CD14-positive monocyte (primary cell): ENCODE results near the gene TIAM2. TPM values are rescaled to one million over a fixed set of nuclear protein-coding genes. Genes with fewer than 3 reads are reported as not detected.

Source experiments
- DNase-seq, 3 donors: peaks; one replicate each; pipeline ENCODE4 v3.0.0-alpha.2; 2011 to 2022
- H2AFZ ChIP-seq: 2 replicates; pipeline ENCODE4 v1.6.0; 2012; ENCODE audit warnings: mild to moderate bottlenecking, low read depth, low read length, inconsistent platforms; ENCODE audit not compliant: insufficient read depth, poor library complexity, severe bottlenecking
- H3K27ac ChIP-seq, 2 donors: 1 replicate in 1 of 2; 2 replicates in 1 of 2; pipeline ENCODE4 v1.5.1; 2012 to 2013; ENCODE audit warnings: low read length in 2 of 2, control low read depth in 1 of 2, inconsistent platforms in 1 of 2, low read depth in 1 of 2, mild to moderate bottlenecking in 1 of 2
- H3K27me3 ChIP-seq, 2 donors: one replicate each; pipeline versions ENCODE4 v1.6.0 to v1.6.1; 2011 to 2013; ENCODE audit warnings: low read length in 2 of 2; ENCODE audit not compliant: control insufficient read depth in 2 of 2, insufficient read depth in 2 of 2
- H3K36me3 ChIP-seq, 2 donors: replicated peaks in 1 of 2; 1 replicate in 1 of 2; 2 replicates in 1 of 2; pipeline versions ENCODE4 v1.5.1 to v1.6.1; 2012 to 2013; ENCODE audit warnings: low read length in 2 of 2, control low read depth in 1 of 2, inconsistent platforms in 1 of 2, mild to moderate bottlenecking in 1 of 2; ENCODE audit not compliant: insufficient read depth in 2 of 2, control insufficient read depth in 1 of 2
- H3K4me1 ChIP-seq, 2 donors: 1 replicate in 1 of 2; 2 replicates in 1 of 2; pipeline versions ENCODE4 v1.5.1 to v1.6.1; 2012 to 2013; ENCODE audit warnings: low read length in 2 of 2, control low read depth in 1 of 2, inconsistent platforms in 1 of 2, mild to moderate bottlenecking in 1 of 2, moderate library complexity in 1 of 2; ENCODE audit not compliant: insufficient read depth in 2 of 2, control insufficient read depth in 1 of 2
- H3K4me2 ChIP-seq: replicated peaks from 2 replicates; pipeline ENCODE3; 2012; ENCODE audit warnings: low read length, moderate library complexity, mild to moderate bottlenecking; ENCODE audit not compliant: poor library complexity, severe bottlenecking; ENCODE audit errors: extremely low read depth
- H3K4me3 ChIP-seq, 3 experiments: fragments of 200-600 bp in 1 of 3; sonication (generic) in 1 of 3; replicated peaks in 1 of 3; 1 replicate in 2 of 3; 2 replicates in 1 of 3; pipeline ENCODE4 v1.5.1; 2011 to 2013; ENCODE audit warnings: low read length in 3 of 3, mild to moderate bottlenecking in 3 of 3, control low read depth in 2 of 3, low read depth in 2 of 3, inconsistent platforms in 1 of 3, moderate library complexity in 1 of 3
- H3K79me2 ChIP-seq: 2 replicates; pipeline ENCODE4 v1.6.0; 2012; ENCODE audit warnings: mild to moderate bottlenecking, control low read depth, inconsistent platforms, low read length, moderate library complexity; ENCODE audit not compliant: insufficient read depth
- H3K9ac ChIP-seq: 2 replicates; pipeline ENCODE4 v1.6.0; 2017; ENCODE audit warnings: low read length, mild to moderate bottlenecking; ENCODE audit not compliant: insufficient read depth, poor library complexity, severe bottlenecking
- H3K9me3 ChIP-seq, 2 donors: replicated peaks in 1 of 2; 1 replicate in 1 of 2; 2 replicates in 1 of 2; pipeline versions ENCODE4 v1.5.1 to v1.6.1; 2012 to 2013; ENCODE audit warnings: low read length in 2 of 2, control low read depth in 1 of 2; ENCODE audit not compliant: control insufficient read depth in 1 of 2, insufficient read depth in 1 of 2
- H4K20me1 ChIP-seq: 2 replicates; pipeline ENCODE4 v1.6.0; 2012; ENCODE audit warnings: mild to moderate bottlenecking, low read length, control low read depth, moderate library complexity; ENCODE audit not compliant: insufficient read depth
- H3K27ac Mint-ChIP-seq, 7 donors: one replicate each; pipeline ENCODE4 v1.8.0; 2020; ENCODE audit warnings: mild to moderate bottlenecking in 7 of 7, mixed read lengths in 7 of 7, moderate library complexity in 6 of 7, inconsistent platforms in 2 of 7
- H3K27me3 Mint-ChIP-seq, 3 donors: one replicate each; pipeline ENCODE4 v1.8.0; 2021 to 2022; ENCODE audit warnings: low read depth in 3 of 3, mild to moderate bottlenecking in 3 of 3, mixed read lengths in 3 of 3, moderate library complexity in 3 of 3, inconsistent platforms in 1 of 3
- H3K36me3 Mint-ChIP-seq, 2 donors: one replicate each; pipeline ENCODE4 v1.8.0; 2020; ENCODE audit warnings: mixed read lengths in 2 of 2, inconsistent platforms in 1 of 2, mild to moderate bottlenecking in 1 of 2
- H3K4me1 Mint-ChIP-seq: one replicate; pipeline ENCODE4 v1.8.0; 2020; ENCODE audit warnings: mild to moderate bottlenecking, mixed read lengths
- H3K4me3 Mint-ChIP-seq, 2 donors: one replicate each; pipeline ENCODE4 v1.8.0; 2020; ENCODE audit warnings: mild to moderate bottlenecking in 2 of 2, mixed read lengths in 2 of 2, moderate library complexity in 1 of 2
- H3K9me3 Mint-ChIP-seq, 7 donors: one replicate each; pipeline ENCODE4 v1.8.0; 2020 to 2022; ENCODE audit warnings: mixed read lengths in 7 of 7, mild to moderate bottlenecking in 6 of 7, moderate library complexity in 6 of 7, inconsistent platforms in 2 of 7
- WGBS: methylation state at CpG from one replicate; pipeline ENCODE4 v1.1.5; 2013; ENCODE audit warnings: missing lambda C conversion rate; ENCODE audit not compliant: insufficient coverage; 5-methylcytosine and 5-hydroxymethylcytosine counted together
- intact Hi-C, 2 donors: fragments of 100-400 bp; cut with micrococcal nuclease; formaldehyde crosslinking; loops; one replicate each; pipeline versions ENCODE4 v1.15.0 to v1.15.1; 2023
- polyA plus RNA-seq, 3 donors: library from polyadenylated mRNA; depleted of rRNA in 1 of 3; unstranded in 2 of 3; stranded (reverse) in 1 of 3; fragments of 300-500 nt in 2 of 3; fragments of >200 nt in 1 of 3; fragmentation: Illumina TruSeq in 2 of 3; gene quantifications; 1 replicate in 2 of 3; 2 replicates in 1 of 3; pipeline ENCODE4 v1.2.3, GENCODE V29; 2012 to 2021
- TF ChIP-seq, protein P1 (sequence below): fragments of 200-600 bp; IDR thresholded peaks from one replicate; pipeline ENCODE4 v1.8.0; 2022; ENCODE audit warnings: antibody characterized with exemption, mild to moderate bottlenecking

TIAM2 gene
- polyA plus RNA-seq, 3 donors, result 0.25 to 4.2 (median 0.67) TPM

DNA sequence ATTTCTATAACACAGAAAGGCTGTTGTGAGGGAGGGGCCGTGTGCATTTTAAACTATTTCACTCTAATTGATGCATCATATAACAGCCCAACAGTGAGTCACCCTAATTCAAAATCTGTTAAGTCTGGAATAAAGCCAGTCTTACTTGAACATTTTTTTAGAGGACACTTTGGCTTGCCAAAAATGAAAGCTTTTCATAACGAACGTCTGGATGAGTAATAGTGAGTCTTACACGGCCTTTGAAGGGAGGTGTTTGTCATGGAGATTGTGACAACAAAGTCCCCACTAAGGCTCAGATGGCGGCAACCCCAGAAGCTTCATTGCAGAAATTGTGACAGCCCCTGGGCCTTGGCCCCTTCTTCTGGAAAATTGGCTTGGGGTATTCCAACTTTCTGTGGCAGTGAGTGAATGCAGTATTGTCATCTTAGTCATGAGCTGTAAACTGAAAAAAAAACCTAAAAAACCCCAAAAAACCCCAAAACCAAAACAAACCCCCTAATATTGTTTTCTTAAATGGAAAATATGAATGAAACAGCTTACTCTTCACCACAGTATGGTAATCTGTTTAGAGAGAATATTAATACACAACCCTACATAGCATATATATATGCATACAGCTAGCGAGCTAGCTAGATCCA lies 176.1 kb downstream of the TIAM2 start:
- no peak overlapping the region for H3K27ac ChIP-seq
- DNase-seq, result peak; percentile 15 to 62 (median 23)
- no peaks in the 10 kb centered on the region for H3K27me3 Mint-ChIP-seq

DNA sequence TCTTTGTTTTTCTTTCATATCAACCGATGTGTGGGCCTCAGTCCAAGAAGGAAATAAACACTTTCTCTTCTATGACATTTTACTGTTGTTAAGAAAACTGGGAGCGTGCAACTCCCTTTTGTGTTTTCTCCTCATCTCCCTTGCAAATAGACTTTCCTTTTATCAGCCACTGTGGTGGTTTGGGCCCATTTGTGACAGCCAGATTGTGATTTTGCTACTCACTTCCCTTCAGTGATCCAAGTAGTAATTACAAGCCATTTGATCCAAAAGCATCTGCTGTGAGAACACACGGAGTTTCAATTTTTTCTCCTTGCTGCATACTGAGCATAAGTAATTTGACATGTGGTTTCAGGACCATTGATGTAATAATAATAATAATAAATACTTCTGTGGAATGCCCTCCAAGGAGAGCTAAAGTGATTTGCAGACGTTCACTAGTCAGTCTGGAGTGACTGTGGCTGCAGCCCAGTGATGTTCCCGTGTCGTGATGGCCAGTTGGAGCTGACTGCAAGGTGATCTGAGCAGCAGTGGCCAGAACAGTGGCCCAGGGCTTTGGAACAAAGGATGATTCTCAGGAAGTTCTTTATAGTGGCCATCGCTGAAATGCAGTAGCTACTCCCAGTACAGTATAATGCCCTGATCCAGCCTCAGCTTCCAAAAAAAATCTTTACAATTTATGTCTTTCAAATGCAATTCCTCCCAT lies 176.8 kb downstream of the TIAM2 start:
- Mint-ChIP-seq H3K27me3 (no peaks in the 10 kb centered on the region), H3K4me3 (no peak overlapping the region), H3K9me3 (peaks cover 0 to 2% (median 0%) of the 10 kb centered on the region in 7 donors), H3K4me1 (peaks cover 8% of the 10 kb centered on the region), H3K27ac (peak overlapping the region in 1 of 7 donors; percentile 56), H3K36me3 (no peaks in the 10 kb centered on the region)
- H2AFZ ChIP-seq, result peak overlapping the region; percentile 16
- H3K79me2 ChIP-seq, result no peaks in the 10 kb centered on the region
- no peak overlapping the region for H3K27ac ChIP-seq
- TF ChIP-seq, protein P1, sequence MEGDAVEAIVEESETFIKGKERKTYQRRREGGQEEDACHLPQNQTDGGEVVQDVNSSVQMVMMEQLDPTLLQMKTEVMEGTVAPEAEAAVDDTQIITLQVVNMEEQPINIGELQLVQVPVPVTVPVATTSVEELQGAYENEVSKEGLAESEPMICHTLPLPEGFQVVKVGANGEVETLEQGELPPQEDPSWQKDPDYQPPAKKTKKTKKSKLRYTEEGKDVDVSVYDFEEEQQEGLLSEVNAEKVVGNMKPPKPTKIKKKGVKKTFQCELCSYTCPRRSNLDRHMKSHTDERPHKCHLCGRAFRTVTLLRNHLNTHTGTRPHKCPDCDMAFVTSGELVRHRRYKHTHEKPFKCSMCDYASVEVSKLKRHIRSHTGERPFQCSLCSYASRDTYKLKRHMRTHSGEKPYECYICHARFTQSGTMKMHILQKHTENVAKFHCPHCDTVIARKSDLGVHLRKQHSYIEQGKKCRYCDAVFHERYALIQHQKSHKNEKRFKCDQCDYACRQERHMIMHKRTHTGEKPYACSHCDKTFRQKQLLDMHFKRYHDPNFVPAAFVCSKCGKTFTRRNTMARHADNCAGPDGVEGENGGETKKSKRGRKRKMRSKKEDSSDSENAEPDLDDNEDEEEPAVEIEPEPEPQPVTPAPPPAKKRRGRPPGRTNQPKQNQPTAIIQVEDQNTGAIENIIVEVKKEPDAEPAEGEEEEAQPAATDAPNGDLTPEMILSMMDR, result no peak
- intact Hi-C loops, result loop anchor here in 1 of 2 donors (5.0 to 10.0 kb wide), 2 partner anchors 90 to 247 kb away; partner anchors contain the start of gene CLDN20
- no peak overlapping the region for H3K9ac ChIP-seq
- no peak overlapping the region for H3K4me3 ChIP-seq
- H3K4me2 ChIP-seq, result no peak overlapping the region
- H3K36me3 ChIP-seq, result no peaks in the 10 kb centered on the region
- H3K9me3 ChIP-seq, result no peaks in the 10 kb centered on the region
- 98% methylated on average over 4 of the region's 7 CpGs for WGBS
- no peaks in the 10 kb centered on the region for H3K27me3 ChIP-seq
- no peaks in the 10 kb centered on the region for H3K4me1 ChIP-seq
- H4K20me1 ChIP-seq, result no peaks in the 10 kb centered on the region
- no peak for DNase-seq

More for the DNA sequence above, 176.1 kb downstream of the TIAM2 start:
- Histone ChIP-seq H3K36me3 (no peaks in the 10 kb centered on the region), H3K4me1 (no peaks in the 10 kb centered on the region), H3K9me3 (no peaks in the 10 kb centered on the region), H3K9ac (no peak overlapping the region), H3K4me2 (no peak overlapping the region), H4K20me1 (no peaks in the 10 kb centered on the region), H2AFZ (peak overlapping the region; percentile 16), H3K27me3 (no peaks in the 10 kb centered on the region), H3K4me3 (no peak overlapping the region), H3K79me2 (no peaks in the 10 kb centered on the region)
- H3K4me3 Mint-ChIP-seq, result no peak overlapping the region
- H3K27ac Mint-ChIP-seq, result peak overlapping the region in 1 of 7 donors; percentile 56
- 26% methylated on average over 3 of the region's 6 CpGs for WGBS
- intact Hi-C loops, result loop anchor here in 1 of 2 donors (5.0 to 10.0 kb wide), 2 partner anchors 91 to 246 kb away; partner anchors contain the start of gene CLDN20
- H3K9me3 Mint-ChIP-seq, result peaks cover 0 to 2% (median 0%) of the 10 kb centered on the region in 7 donors
- peaks cover 8% of the 10 kb centered on the region for H3K4me1 Mint-ChIP-seq
- TF ChIP-seq, protein P1, result no peak
- H3K36me3 Mint-ChIP-seq, result no peaks in the 10 kb centered on the region
